Cerebellar cortex (tissue), 1 donor: ENCODE data around the gene ZNF296.
"Not testable (repeated sequence)": the region's sequence is repeated elsewhere in the genome, so short reads cannot be mapped to it uniquely, and the experiment has no call there.

Experiments
- DNase-seq: peaks from one replicate; pipeline ENCODE4 v3.0.0-alpha.2; 2015; ENCODE audit warnings: low spot score

The ZNF296 gene

GRCh38 chr19:45076029-45076850, at the start of gene ZNF296:
ZNF296 (minus strand) TSS chr19:45076478; CDS start chr19:45076373, 105 bp downstream.
- peak; percentile 86 for DNase-seq

GRCh38 chr19:45125360-45125759, 49.1 kb upstream of the ZNF296 start:
- DNase-seq: peak; percentile 58

GRCh38 chr19:45124021-45124420, 47.7 kb upstream of the ZNF296 start:
- DNase-seq: no peak

GRCh38 chr19:45123440-45123850, 47.2 kb upstream of the ZNF296 start:
- DNase-seq: no peak

- DNase-seq: no peak
These were observed 46.6 kb upstream of the ZNF296 start for GRCh38 chr19:45122832-45123231.

- DNase-seq: no peak
These were observed 45.6 kb upstream of the ZNF296 start for GRCh38 chr19:45121827-45122345.

GRCh38 chr19:45119582-45119981, 43.3 kb upstream of the ZNF296 start:
- DNase-seq: no peak

- DNase-seq: peak; percentile 43
These were observed 42.5 kb upstream of the ZNF296 start for GRCh38 chr19:45118591-45119355.

- no peak for DNase-seq
These were observed 41.8 kb upstream of the ZNF296 start for GRCh38 chr19:45118106-45118505.

- DNase-seq: peak; percentile 50
These were observed 41.4 kb upstream of the ZNF296 start for GRCh38 chr19:45117671-45118070.

GRCh38 chr19:45117167-45117594, 40.9 kb upstream of the ZNF296 start:
- DNase-seq: peak; percentile 46

GRCh38 chr19:45115809-45116615, 39.7 kb upstream of the ZNF296 start:
- no peak for DNase-seq

GRCh38 chr19:45114116-45114515, 37.8 kb upstream of the ZNF296 start:
- DNase-seq: no peak

GRCh38 chr19:45113628-45114027, 37.4 kb upstream of the ZNF296 start:
- DNase-seq: no peak

- no peak for DNase-seq
These were observed 36.0 kb upstream of the ZNF296 start for GRCh38 chr19:45112111-45112827.

GRCh38 chr19:45110851-45111266, 34.6 kb upstream of the ZNF296 start:
- DNase-seq: peak; percentile 85

- no peak for DNase-seq
These were observed 31.4 kb upstream of the ZNF296 start for GRCh38 chr19:45107621-45108150.

GRCh38 chr19:45106363-45106762, 30.1 kb upstream of the ZNF296 start:
- DNase-seq: not testable (repeated sequence)

- peak; percentile 45 for DNase-seq
These were observed 28.5 kb upstream of the ZNF296 start for GRCh38 chr19:45104658-45105349.
